ENCODE measurements around the gene PRKCA. TPM values are rescaled to one million over a fixed set of nuclear protein-coding genes. Genes with fewer than 3 reads are reported as not detected.

The PRKCA gene
- total RNA-seq, 1 donor from 2014 or later, result 16.4 TPM

GRCh38 chr17:66571745-66572144 is 269.3 kb downstream of the PRKCA start:
- H3K27me3 Mint-ChIP-seq, result no peaks in the 10 kb centered on the region

GRCh38 chr17:66573078-66573477 is 270.7 kb downstream of the PRKCA start:
- no peak for TF ChIP-seq CTCF (IDR thresholded peaks at IDR 0.05; ENCODE audit: unreplicated experiment)
- peaks cover 6% of the 10 kb centered on the region for H3K4me1 Mint-ChIP-seq (ENCODE audit: low read depth)
- H3K36me3 Mint-ChIP-seq (ENCODE audit: insufficient read depth), result no peaks in the 10 kb centered on the region
- no peaks in the 10 kb centered on the region for H3K27me3 Mint-ChIP-seq
- no peak overlapping the region for H3K4me3 Mint-ChIP-seq (ENCODE audit: low read depth)
- no peaks in the 10 kb centered on the region for H3K9me3 Mint-ChIP-seq (ENCODE audit: low read depth)
- H3K27ac Mint-ChIP-seq, result no peak overlapping the region
- no peak for DNase-seq (ENCODE audit: low spot score, unreplicated experiment)

More at GRCh38 chr17:66571745-66572144, 269.3 kb downstream of the PRKCA start:
- Mint-ChIP-seq H3K4me1 (ENCODE audit: low read depth) (peaks cover 6% of the 10 kb centered on the region), H3K27ac (no peak overlapping the region), H3K9me3 (ENCODE audit: low read depth) (no peaks in the 10 kb centered on the region), H3K36me3 (ENCODE audit: insufficient read depth) (no peaks in the 10 kb centered on the region), H3K4me3 (ENCODE audit: low read depth) (no peak overlapping the region)
- no peak for DNase-seq (ENCODE audit: low spot score, unreplicated experiment)
- no peak for TF ChIP-seq CTCF (IDR thresholded peaks at IDR 0.05; ENCODE audit: unreplicated experiment)

- Mint-ChIP-seq H3K36me3 (ENCODE audit: insufficient read depth) (no peaks in the 10 kb centered on the region), H3K27ac (no peak overlapping the region), H3K4me1 (ENCODE audit: low read depth) (peaks cover 8% of the 10 kb centered on the region), H3K27me3 (no peaks in the 10 kb centered on the region), H3K4me3 (ENCODE audit: low read depth) (no peak overlapping the region), H3K9me3 (ENCODE audit: low read depth) (no peaks in the 10 kb centered on the region)
- DNase-seq (ENCODE audit: low spot score, unreplicated experiment), result no peak
- no peak for TF ChIP-seq CTCF (IDR thresholded peaks at IDR 0.05; ENCODE audit: unreplicated experiment)
These were observed 271.7 kb downstream of the PRKCA start for GRCh38 chr17:66574123-66574522.

- no peaks in the 10 kb centered on the region for H3K36me3 Mint-ChIP-seq (ENCODE audit: insufficient read depth)
- no peaks in the 10 kb centered on the region for H3K27me3 Mint-ChIP-seq
- no peak for TF ChIP-seq CTCF (IDR thresholded peaks at IDR 0.05; ENCODE audit: unreplicated experiment)
- peaks cover 15% of the 10 kb centered on the region for H3K4me1 Mint-ChIP-seq (ENCODE audit: low read depth)
- no peak overlapping the region for H3K4me3 Mint-ChIP-seq (ENCODE audit: low read depth)
- H3K27ac Mint-ChIP-seq, result no peak overlapping the region
- DNase-seq (ENCODE audit: low spot score, unreplicated experiment), result no peak
- H3K9me3 Mint-ChIP-seq (ENCODE audit: low read depth), result no peaks in the 10 kb centered on the region
These were observed 274.1 kb downstream of the PRKCA start for GRCh38 chr17:66576473-66576872.

GRCh38 chr17:66577041-66577440 is 274.6 kb downstream of the PRKCA start:
- Mint-ChIP-seq H3K27me3 (no peaks in the 10 kb centered on the region), H3K4me1 (ENCODE audit: low read depth) (peaks cover 13% of the 10 kb centered on the region), H3K27ac (no peak overlapping the region), H3K36me3 (ENCODE audit: insufficient read depth) (no peaks in the 10 kb centered on the region), H3K9me3 (ENCODE audit: low read depth) (no peaks in the 10 kb centered on the region), H3K4me3 (ENCODE audit: low read depth) (no peak overlapping the region)
- TF ChIP-seq CTCF (IDR thresholded peaks at IDR 0.05; ENCODE audit: unreplicated experiment), result no peak
- DNase-seq (ENCODE audit: low spot score, unreplicated experiment), result no peak

Data from progenitor cell of endocrine pancreas (in vitro differentiated cells).